ENCODE results near the gene RNF6. TPM values are rescaled to one million over a fixed set of nuclear protein-coding genes. Genes with fewer than 3 reads are reported as not detected.

Gene RNF6
- total RNA-seq, 2 experiments from 2014 or later: 40.7 to 44.6 TPM

DNA sequence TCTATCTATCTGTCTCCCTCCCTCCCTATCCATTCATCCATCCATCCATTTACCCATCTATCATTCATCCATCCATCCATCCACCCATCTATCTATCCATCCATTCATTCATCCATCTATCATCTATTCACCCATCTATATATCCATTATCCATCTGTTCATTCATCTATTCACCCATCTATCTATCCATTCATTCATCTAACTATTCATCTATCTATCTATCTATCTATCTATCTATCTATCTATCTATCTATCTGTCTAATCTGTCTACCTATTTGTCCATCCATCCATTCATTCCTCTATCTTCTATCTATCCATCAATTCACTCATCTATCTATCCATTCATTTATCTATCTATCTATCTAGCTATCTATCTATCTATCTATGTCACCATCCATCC, 27.4 kb upstream of the RNF6 start:
- H3K4me1 Mint-ChIP-seq: peaks cover 7% of the 10 kb centered on the region
- DNase-seq: no peak
- ChIA-PET CTCF (no interaction called here), POLR2A (interaction anchor here (0.6 kb wide), 1 partner anchor 26 kb away, joined by 3 read pairs; no protein-coding TSS in a partner anchor)
- no peaks in the 10 kb centered on the region for H3K9me3 Mint-ChIP-seq
- no peaks in the 10 kb centered on the region for H3K27me3 Mint-ChIP-seq
- H3K27ac Mint-ChIP-seq: no peak overlapping the region
- H3K4me3 Mint-ChIP-seq: no peak overlapping the region
- no peaks in the 10 kb centered on the region for H3K36me3 Mint-ChIP-seq (ENCODE audit: low read depth)

DNA sequence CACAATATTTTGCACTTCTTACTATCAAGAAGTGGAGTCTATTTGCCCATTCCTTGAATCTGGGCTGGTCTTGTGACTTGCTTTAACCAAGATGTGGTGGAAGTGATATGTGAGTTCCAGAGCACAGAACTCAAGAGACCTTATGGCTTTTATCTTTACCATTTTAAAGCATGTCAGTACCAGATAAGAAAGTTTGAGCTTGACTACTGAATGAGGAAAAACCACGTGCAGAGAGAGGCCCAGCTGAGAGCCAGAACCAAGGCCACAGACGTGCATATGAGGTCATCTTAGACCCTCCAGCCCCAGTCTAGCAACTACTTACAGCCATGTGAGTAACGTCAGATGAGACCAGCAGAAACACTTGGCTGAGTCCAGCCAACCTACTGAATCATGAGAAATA, 25.5 kb upstream of the RNF6 start:
- H3K9me3 Mint-ChIP-seq: peaks cover 2% of the 10 kb centered on the region
- no peak overlapping the region for H3K27ac Mint-ChIP-seq
- DNase-seq: no peak
- no peaks in the 10 kb centered on the region for H3K36me3 Mint-ChIP-seq (ENCODE audit: low read depth)
- H3K4me3 Mint-ChIP-seq: no peak overlapping the region
- ChIA-PET CTCF (interaction anchor here (1.1 kb wide), 1 partner anchor 62 kb away, joined by 6 read pairs; no protein-coding TSS in a partner anchor), POLR2A (no interaction called here)
- no peaks in the 10 kb centered on the region for H3K27me3 Mint-ChIP-seq
- no peaks in the 10 kb centered on the region for H3K4me1 Mint-ChIP-seq

GRCh38 chr13:26247011-26247410, 24.9 kb upstream of the RNF6 start:
- Mint-ChIP-seq H3K4me1 (no peaks in the 10 kb centered on the region), H3K27ac (no peak overlapping the region), H3K27me3 (no peaks in the 10 kb centered on the region), H3K4me3 (no peak overlapping the region), H3K36me3 (ENCODE audit: low read depth) (no peaks in the 10 kb centered on the region), H3K9me3 (peaks cover 2% of the 10 kb centered on the region)
- CTCF ChIA-PET: interaction anchor here (1.1 kb wide), 1 partner anchor 61 kb away, joined by 6 read pairs; no protein-coding TSS in a partner anchor
- POLR2A ChIA-PET: no interaction called here
- no peak for DNase-seq

- Mint-ChIP-seq H3K9me3 (peaks cover 2% of the 10 kb centered on the region), H3K27me3 (no peaks in the 10 kb centered on the region), H3K4me1 (no peaks in the 10 kb centered on the region)
These were observed 24.0 kb upstream of the RNF6 start for GRCh38 chr13:26246154-26246553.

DNA sequence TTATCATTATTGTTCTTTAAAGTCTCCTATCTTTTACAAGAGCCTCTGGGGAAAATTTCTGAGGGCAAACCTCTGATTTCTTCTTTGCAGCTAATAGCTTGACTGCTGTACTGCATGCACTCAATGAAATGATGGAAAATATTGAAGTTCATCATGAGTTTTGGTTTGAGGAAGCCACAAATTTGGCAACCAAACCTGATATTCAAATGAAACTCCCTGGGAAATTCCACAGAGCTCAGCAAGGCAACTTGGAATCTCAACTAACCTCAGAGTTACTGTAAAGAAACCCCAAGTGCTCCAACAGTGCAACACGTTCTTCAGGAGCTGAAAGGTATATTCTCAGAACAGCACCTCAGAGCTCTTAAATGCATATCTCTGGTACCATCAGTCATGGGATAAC, 14.2 kb upstream of the RNF6 start:
- no peaks in the 10 kb centered on the region for H3K36me3 Mint-ChIP-seq (ENCODE audit: low read depth)
- ChIA-PET CTCF (interaction anchor here (0.7 kb wide), 1 partner anchor 14 kb away, joined by 3 read pairs; the partner anchor contains the start of gene RNF6), POLR2A (interaction anchor here (1.6 kb wide), 1 partner anchor 14 kb away, joined by 5 read pairs; the partner anchor contains the start of gene RNF6)
- DNase-seq: no peak
- no peaks in the 10 kb centered on the region for H3K9me3 Mint-ChIP-seq
- no peak overlapping the region for H3K4me3 Mint-ChIP-seq
- H3K27me3 Mint-ChIP-seq: peaks cover 11% of the 10 kb centered on the region
- no peak overlapping the region for H3K27ac Mint-ChIP-seq
- H3K4me1 Mint-ChIP-seq: no peaks in the 10 kb centered on the region

More at GRCh38 chr13:26246154-26246553, 24.0 kb upstream of the RNF6 start:
- Mint-ChIP-seq H3K4me3 (no peak overlapping the region), H3K36me3 (ENCODE audit: low read depth) (no peaks in the 10 kb centered on the region), H3K27ac (no peak overlapping the region)
- DNase-seq: no peak
- ChIA-PET POLR2A (no interaction called here), CTCF (no interaction called here)

- ChIA-PET CTCF (no interaction called here), POLR2A (no interaction called here)
- Mint-ChIP-seq H3K36me3 (ENCODE audit: low read depth) (no peaks in the 10 kb centered on the region), H3K4me1 (no peaks in the 10 kb centered on the region), H3K9me3 (no peaks in the 10 kb centered on the region), H3K4me3 (no peak overlapping the region), H3K27me3 (peaks cover 2% of the 10 kb centered on the region), H3K27ac (no peak overlapping the region)
- no peak for DNase-seq
These were observed 8.6 kb upstream of the RNF6 start for GRCh38 chr13:26230703-26231102.

- ChIA-PET CTCF (interaction anchor here (1.1 kb wide), 1 partner anchor 469 kb away, joined by 3 read pairs; no protein-coding TSS in a partner anchor), POLR2A (no interaction called here)
These were observed 7.0 kb upstream of the RNF6 start for GRCh38 chr13:26229080-26229615.

GRCh38 chr13:26228096-26228495, 6.0 kb upstream of the RNF6 start:
- no peaks in the 10 kb centered on the region for H3K27me3 Mint-ChIP-seq
- no peak for DNase-seq
- H3K9me3 Mint-ChIP-seq: no peaks in the 10 kb centered on the region
- CTCF ChIA-PET: interaction anchor here (1.7 kb wide), 1 partner anchor 43 kb away, joined by 7 read pairs; no protein-coding TSS in a partner anchor
- H3K36me3 Mint-ChIP-seq (ENCODE audit: low read depth): no peaks in the 10 kb centered on the region
- H3K4me1 Mint-ChIP-seq: peaks cover 4% of the 10 kb centered on the region
- H3K27ac Mint-ChIP-seq: no peak overlapping the region
- POLR2A ChIA-PET: no interaction called here
- H3K4me3 Mint-ChIP-seq: no peak overlapping the region

More at GRCh38 chr13:26229080-26229615, 7.0 kb upstream of the RNF6 start:
- DNase-seq: no peak
- no peaks in the 10 kb centered on the region for H3K27me3 Mint-ChIP-seq
- no peak overlapping the region for H3K27ac Mint-ChIP-seq
- no peak overlapping the region for H3K4me3 Mint-ChIP-seq
- no peaks in the 10 kb centered on the region for H3K4me1 Mint-ChIP-seq
- no peaks in the 10 kb centered on the region for H3K36me3 Mint-ChIP-seq (ENCODE audit: low read depth)
- H3K9me3 Mint-ChIP-seq: no peaks in the 10 kb centered on the region

DNA sequence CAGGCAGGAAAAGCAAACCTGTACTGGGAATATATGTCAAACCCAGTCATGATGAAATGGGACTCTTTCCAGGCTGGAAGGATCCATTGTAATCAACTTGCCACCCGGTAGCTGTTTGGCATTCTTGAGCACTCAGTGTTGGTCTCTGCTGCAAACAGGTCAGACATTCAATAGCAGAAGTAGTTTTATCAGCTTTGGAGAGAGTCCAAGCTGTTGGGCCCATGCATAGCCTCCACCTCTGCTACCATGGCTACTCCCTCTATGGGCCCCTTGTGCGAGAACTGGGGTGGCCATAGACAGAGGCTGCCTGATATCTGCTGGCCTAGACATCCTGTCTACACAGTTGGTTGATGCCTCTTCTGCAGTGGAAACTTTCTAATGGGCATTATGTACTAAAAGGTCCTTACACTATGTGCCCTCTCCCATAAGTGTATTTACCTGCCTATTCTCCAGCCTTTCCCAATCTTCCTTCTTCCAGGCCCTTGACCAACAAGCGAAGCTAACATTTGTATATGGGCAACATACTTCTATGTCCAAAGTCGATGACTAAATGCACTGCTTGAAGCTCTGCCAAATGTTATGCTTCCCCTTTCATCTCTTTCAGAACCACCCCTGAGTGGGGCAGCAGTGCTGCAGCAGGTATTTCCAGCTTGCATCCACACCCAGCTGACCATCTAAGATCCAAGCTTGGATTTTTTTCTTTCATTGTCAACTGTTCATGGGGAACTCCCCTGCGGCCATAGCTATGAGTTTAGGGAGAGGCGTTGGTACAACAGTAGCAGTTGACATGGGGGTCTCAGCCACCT, 5.3 kb upstream of the RNF6 start:
- POLR2A ChIA-PET: no interaction called here
- Mint-ChIP-seq H3K27me3 (no peaks in the 10 kb centered on the region), H3K27ac (no peak overlapping the region), H3K4me1 (peaks cover 11% of the 10 kb centered on the region), H3K4me3 (no peak overlapping the region), H3K36me3 (ENCODE audit: low read depth) (no peaks in the 10 kb centered on the region), H3K9me3 (no peaks in the 10 kb centered on the region)
- DNase-seq: no peak
- CTCF ChIA-PET: interaction anchor here (1.7 kb wide), 1 partner anchor 43 kb away, joined by 7 read pairs; no protein-coding TSS in a partner anchor

DNA sequence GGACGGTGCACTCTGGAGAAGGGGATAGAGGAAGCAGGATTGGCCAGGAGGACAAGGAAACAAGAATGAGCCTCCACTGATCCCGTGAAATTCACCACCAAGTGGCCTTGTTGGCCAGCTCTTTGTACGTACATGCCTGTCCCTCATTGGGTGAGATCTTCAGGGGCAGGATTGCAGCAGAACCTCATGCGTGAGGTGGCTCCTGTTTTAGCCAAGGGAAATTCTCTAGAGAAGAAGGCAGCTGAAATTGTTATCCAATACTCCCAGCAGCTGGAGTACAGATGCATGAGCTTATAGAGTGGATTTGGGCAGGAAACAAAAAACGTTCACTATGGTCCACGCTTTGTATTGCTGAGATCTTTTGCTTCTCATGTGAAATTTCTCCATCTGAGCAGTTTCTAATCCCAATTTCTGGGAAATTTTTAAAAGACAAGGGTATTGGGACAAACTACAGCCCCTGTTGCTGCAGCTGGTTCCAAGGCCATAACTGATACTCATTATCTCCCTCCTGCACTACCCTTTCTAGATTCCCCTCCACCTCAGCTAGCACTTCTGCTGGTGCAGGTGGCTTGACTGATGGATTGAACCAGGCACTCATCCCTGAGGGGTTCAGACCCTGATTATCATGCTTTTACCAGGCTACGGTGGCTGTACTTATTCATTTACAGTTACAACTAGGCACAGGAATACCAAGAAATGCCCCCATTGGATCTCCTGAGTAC, 3.9 kb upstream of the RNF6 start:
- no peak for DNase-seq
- no peak overlapping the region for H3K27ac Mint-ChIP-seq
- peaks cover 6% of the 10 kb centered on the region for H3K36me3 Mint-ChIP-seq (ENCODE audit: low read depth)
- no peak overlapping the region for H3K4me3 Mint-ChIP-seq
- ChIA-PET CTCF (no interaction called here), POLR2A (no interaction called here)
- no peaks in the 10 kb centered on the region for H3K27me3 Mint-ChIP-seq
- H3K4me1 Mint-ChIP-seq: peaks cover 17% of the 10 kb centered on the region
- no peaks in the 10 kb centered on the region for H3K9me3 Mint-ChIP-seq

DNA sequence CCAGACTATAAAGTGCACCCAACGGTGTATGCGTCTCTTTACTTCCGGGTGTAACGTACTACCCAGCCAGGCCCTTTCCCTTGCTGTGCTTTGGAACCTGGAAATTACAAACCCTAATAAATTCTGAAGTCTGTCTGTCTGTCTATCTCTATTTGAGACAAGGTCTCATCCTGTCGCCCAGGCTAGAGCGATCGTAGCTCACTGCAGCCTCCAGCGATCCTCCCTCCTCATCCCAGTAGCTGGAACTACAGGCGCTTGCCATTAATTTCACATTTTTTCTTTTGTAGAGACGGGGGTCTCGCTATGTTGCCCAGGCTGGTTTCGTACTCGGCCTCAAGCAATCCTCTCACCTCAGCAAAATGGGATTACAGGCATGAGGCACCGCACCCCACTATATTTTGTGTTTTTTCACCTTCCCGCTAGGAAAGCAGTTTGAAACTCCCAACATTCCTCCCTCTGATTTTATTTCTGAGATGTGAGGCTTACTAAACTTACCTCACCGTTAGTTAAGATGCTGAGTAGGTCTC, 469 bp upstream of the RNF6 start:
- ChIA-PET POLR2A (interaction anchor here (0.7 to 4.2 kb wide), 13 partner anchors 9 to 921 kb away, joined by 3 to 55 read pairs (median 4); partner anchors contain the start of genes CDK8 and NUP58), CTCF (interaction anchor here (1.4 to 4.2 kb wide), 2 partner anchors 14 to 37 kb away, joined by 3 to 32 read pairs; no protein-coding TSS in a partner anchor)
- peak overlapping the region; percentile 94 for H3K4me3 Mint-ChIP-seq
- DNase-seq: no peak
- peak overlapping the region; percentile 98 for H3K27ac Mint-ChIP-seq
- H3K27me3 Mint-ChIP-seq: no peaks in the 10 kb centered on the region
- peaks cover 25% of the 10 kb centered on the region for H3K36me3 Mint-ChIP-seq (ENCODE audit: low read depth)
- H3K4me1 Mint-ChIP-seq: peaks cover 34% of the 10 kb centered on the region
- no peaks in the 10 kb centered on the region for H3K9me3 Mint-ChIP-seq

GRCh38 chr13:26221399-26221720, 754 bp downstream of the RNF6 start:
- peaks cover 33% of the 10 kb centered on the region for H3K36me3 Mint-ChIP-seq (ENCODE audit: low read depth)
- DNase-seq: no peak
- ChIA-PET POLR2A (interaction anchor here (1.1 to 4.2 kb wide), 7 partner anchors 8 to 920 kb away, joined by 3 to 55 read pairs (median 5); partner anchors contain the start of genes CDK8 and NUP58), CTCF (interaction anchor here (4.2 kb wide), 1 partner anchor 35 kb away, joined by 32 read pairs; no protein-coding TSS in a partner anchor)
- H3K9me3 Mint-ChIP-seq: no peaks in the 10 kb centered on the region
- H3K27me3 Mint-ChIP-seq: no peaks in the 10 kb centered on the region
- H3K27ac Mint-ChIP-seq: peak overlapping the region; percentile 98
- H3K4me1 Mint-ChIP-seq: peaks cover 34% of the 10 kb centered on the region
- H3K4me3 Mint-ChIP-seq: peak overlapping the region; percentile 94

All from activated CD4-positive, alpha-beta memory T cell treated with anti-CD3 and anti-CD28 coated beads, Interleukin-2, amount 10 ng/mL, durations not matched to agents 7 days and 5 days (primary cell).